ENCODE results near the gene ARHGEF26. TPM values are rescaled to one million over a fixed set of nuclear protein-coding genes. Genes with fewer than 3 reads are reported as not detected.
"Not testable (repeated sequence)": the region's sequence is repeated elsewhere in the genome, so short reads cannot be mapped to it uniquely, and the experiment has no call there.

Gene ARHGEF26
- polyA plus RNA-seq, 1 experiment = 0.05 TPM

DNA sequence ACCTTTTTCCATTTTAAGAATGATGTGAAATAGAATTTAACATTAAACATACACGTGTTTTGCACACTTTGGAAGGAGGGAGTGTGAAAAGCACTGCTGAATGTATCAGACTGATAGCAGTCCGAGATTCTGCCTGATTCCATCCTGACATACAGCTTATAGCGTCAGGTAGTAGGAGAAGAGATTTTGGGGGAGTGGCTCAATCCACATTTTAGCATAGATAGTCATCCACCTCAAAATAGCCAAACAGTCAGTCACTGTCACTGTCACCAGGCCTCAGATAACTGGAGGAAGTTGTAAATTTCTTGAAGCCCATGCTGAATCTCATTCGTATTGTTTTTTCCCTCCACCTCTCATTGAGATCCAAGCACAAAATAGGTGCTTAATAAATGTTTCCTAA, 35.4 kb upstream of the ARHGEF26 start:
- no peak for TF ChIP-seq CTCF (IDR thresholded peaks at IDR 0.05; ENCODE audit: insufficient read depth, low read depth, low read length)
- POLR2A ChIA-PET = no interaction called here
- CTCF ChIA-PET = no interaction called here
- Histone ChIP-seq H3K27me3 (ENCODE audit: control insufficient read depth, insufficient read depth, low read length) (no peaks in the 10 kb centered on the region), H3K4me3 (ENCODE audit: low read depth, low read length) (no peak overlapping the region), H3K36me3 (ENCODE audit: control insufficient read depth, insufficient read depth, low read length) (no peaks in the 10 kb centered on the region)
- DNase-seq (ENCODE audit: low read depth) = no peak

DNA sequence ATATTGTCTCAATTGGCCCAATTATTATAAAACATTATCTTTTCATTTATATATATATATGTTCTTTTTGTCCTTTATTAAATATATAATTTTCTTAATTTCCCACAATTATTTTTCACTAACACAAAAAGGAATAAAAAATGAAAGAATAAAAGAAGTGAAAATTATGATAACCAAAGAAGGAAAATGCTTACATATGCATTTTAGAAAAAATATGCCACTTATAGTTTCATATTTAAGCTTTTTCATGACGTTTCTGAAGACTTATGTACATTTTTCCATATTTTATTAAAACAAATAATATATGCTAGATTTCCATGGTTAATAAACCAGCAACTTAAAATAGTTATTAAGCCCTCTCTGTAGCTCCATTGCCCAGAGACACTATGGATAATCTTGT, 34.9 kb upstream of the ARHGEF26 start:
- Histone ChIP-seq H3K36me3 (ENCODE audit: control insufficient read depth, insufficient read depth, low read length) (no peaks in the 10 kb centered on the region), H3K27me3 (ENCODE audit: control insufficient read depth, insufficient read depth, low read length) (no peaks in the 10 kb centered on the region), H3K4me3 (ENCODE audit: low read depth, low read length) (no peak overlapping the region)
- CTCF ChIA-PET = no interaction called here
- POLR2A ChIA-PET = no interaction called here
- DNase-seq (ENCODE audit: low read depth) = no peak
- TF ChIP-seq CTCF (IDR thresholded peaks at IDR 0.05; ENCODE audit: insufficient read depth, low read depth, low read length) = no peak

DNA sequence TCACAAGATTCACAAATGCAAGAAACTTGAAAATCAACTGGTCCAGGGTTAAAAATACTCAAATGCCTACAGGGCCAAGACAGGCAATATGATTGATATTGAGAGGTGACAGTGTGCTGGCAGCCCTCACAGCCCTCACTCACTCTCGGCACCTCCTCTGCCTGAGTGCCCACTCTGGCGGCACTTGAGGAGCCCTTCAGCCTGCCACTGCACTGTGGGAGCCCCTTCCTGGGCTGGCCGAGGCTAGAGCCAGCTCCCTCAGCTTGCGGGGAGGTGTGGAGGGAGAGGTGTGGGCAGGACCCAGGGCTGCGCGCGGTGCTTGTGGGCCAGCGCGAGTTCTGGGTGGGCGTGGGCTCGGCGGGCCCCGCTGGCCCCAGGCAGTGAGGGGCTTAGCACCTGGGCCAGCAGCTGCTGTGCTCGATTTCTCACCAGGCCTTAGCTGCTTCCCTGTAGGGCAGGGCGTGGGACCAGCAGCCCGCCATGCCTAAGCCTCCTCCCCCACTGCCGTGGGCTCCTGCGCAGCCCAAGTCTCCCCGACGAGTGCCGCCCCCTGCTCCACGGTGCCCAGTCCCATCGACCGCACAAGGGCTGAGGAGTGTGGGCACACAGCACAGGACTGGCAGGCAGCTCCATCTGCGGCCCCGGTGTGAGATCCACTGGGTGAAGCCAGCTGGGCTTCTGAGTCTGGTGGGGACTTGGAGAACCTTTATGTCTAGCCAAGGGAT, 33.3 kb upstream of the ARHGEF26 start:
- H3K4me3 ChIP-seq (ENCODE audit: low read depth, low read length); POLR2A ChIA-PET; DNase-seq (ENCODE audit: low read depth); H3K27me3 ChIP-seq (ENCODE audit: control insufficient read depth, insufficient read depth, low read length); H3K36me3 ChIP-seq (ENCODE audit: control insufficient read depth, insufficient read depth, low read length): not testable (repeated sequence)
- CTCF ChIA-PET = interaction anchor here (0.6 kb wide), 1 partner anchor 227 kb away, joined by 3 read pairs; no protein-coding TSS in a partner anchor

DNA sequence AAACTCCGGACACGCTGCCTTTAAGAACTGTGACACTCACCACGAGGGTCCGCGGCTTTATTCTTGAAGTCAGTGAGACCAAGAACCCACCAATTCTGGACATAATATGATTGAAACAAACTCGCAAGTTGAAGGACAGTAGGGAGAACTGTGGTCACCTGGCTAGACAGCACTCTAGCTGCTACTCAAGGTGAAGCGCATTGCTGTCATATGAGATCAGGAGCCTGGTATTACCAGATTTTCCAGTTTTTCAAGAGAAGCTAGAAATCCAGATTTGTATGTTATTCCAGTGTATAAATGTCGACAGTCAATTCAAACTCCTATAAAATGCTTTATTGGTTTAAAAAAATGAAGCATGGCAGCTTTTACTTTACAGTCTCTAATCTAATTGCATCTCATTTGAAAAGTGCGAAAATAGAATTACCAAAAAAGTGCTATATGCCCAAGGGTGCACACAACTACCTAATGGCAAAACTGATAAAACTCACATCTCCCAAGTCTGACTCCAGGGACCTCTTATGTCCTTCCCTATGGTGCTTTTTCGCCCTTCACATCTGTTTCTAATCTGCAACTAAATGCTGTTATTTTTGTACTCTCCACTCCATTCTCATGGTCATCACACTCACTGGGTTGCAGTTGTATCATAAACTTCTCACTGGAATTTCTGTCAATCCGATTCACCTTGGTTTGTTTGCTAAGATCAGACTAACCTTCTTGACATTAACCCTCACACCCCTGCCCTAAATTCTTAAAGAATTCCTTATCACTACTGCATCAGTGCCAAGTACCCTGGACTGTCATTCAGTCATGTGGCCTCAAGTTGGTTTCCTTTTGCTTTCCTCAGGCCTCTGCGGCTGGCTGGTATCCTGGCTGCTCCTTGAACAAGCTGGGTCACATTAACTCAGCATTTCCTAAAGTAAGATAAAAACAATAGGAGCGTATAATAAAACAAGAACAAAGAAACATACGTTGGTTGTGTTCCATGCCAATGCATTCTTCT, 31.5 kb upstream of the ARHGEF26 start:
- no peak for DNase-seq (ENCODE audit: low read depth)
- ChIA-PET CTCF (interaction anchor here (0.7 kb wide), 1 partner anchor 34 kb away, joined by 3 read pairs; no protein-coding TSS in a partner anchor), POLR2A (no interaction called here)
- Histone ChIP-seq H3K27me3 (ENCODE audit: control insufficient read depth, insufficient read depth, low read length) (no peaks in the 10 kb centered on the region), H3K36me3 (ENCODE audit: control insufficient read depth, insufficient read depth, low read length) (no peaks in the 10 kb centered on the region), H3K4me3 (ENCODE audit: low read depth, low read length) (no peak overlapping the region)
- TF ChIP-seq CTCF (IDR thresholded peaks at IDR 0.05; ENCODE audit: insufficient read depth, low read depth, low read length) = no peak

GRCh38 chr3:154094051-154094450, 27.1 kb upstream of the ARHGEF26 start:
- POLR2A ChIA-PET = no interaction called here
- DNase-seq (ENCODE audit: low read depth) = no peak
- TF ChIP-seq CTCF (IDR thresholded peaks at IDR 0.05; ENCODE audit: insufficient read depth, low read depth, low read length) = no peak
- Histone ChIP-seq H3K36me3 (ENCODE audit: control insufficient read depth, insufficient read depth, low read length) (no peaks in the 10 kb centered on the region), H3K4me3 (ENCODE audit: low read depth, low read length) (no peak overlapping the region), H3K27me3 (ENCODE audit: control insufficient read depth, insufficient read depth, low read length) (no peaks in the 10 kb centered on the region)
- CTCF ChIA-PET = interaction anchor here (1.0 to 1.5 kb wide), 2 partner anchors 10 to 160 kb away, joined by 4 read pairs; no protein-coding TSS in a partner anchor

All from BJ (cell line).